HCT116 (cell line): ENCODE results near the gene WASHC3. TPM values are rescaled to one million over a fixed set of nuclear protein-coding genes. Genes with fewer than 3 reads are reported as not detected.

Experiments used
- ATAC-seq: fragments of 200-7000 bp; cut with Tn5 transposase; 2 replicates; pipeline ENCODE4 v1.9.1; 2020; ENCODE audit warnings: mild to moderate bottlenecking, moderate library complexity
- BruUV-seq: library from RNA; stranded (reverse); fragments of 400-500 nt; replicated peaks from 2 replicates; lab custom pipeline; 2021; lab: Mats Ljungman, UMichigan
- CTCF ChIA-PET: fragments of 300-600 bp; sonication (Branson Sonifier 250); formaldehyde crosslinking; loops from one replicate; lab custom pipeline; 2021; ENCODE audit warnings: antibody characterized with exemption; lab: Charles Lee
- POLR2A ChIA-PET: fragments of 300-600, 350-600 bp; sonication (Branson Sonifier 250); formaldehyde crosslinking; loops from one replicate; lab custom pipeline; 2021; ENCODE audit warnings: antibody characterized with exemption; lab: Charles Lee
- RAD21 ChIA-PET, 2 experiments: fragments of 300-600 bp; sonication (Branson Sonifier 250); formaldehyde crosslinking; loops; one replicate each; lab custom pipeline; 2023; ENCODE audit warnings: low total read pairs in 2 of 2; ENCODE audit not compliant: uncharacterized antibody in 2 of 2, unreplicated experiment in 2 of 2, low non-redundant PET in 1 of 2; lab: Charles Lee
- DNase-seq: peaks from one replicate; pipeline ENCODE4 v3.0.0-alpha.2; 2010; ENCODE audit warnings: low read depth, low spot score
- H2AFZ ChIP-seq: fragments of 200-600 bp; shearing (Covaris generic), sonication (generic); 2 replicates; pipeline ENCODE4 v1.6.1; 2017; ENCODE audit warnings: low read depth, mixed run types, mixed read lengths, antibody characterized with exemption, low read length; ENCODE audit not compliant: poor library complexity, severe bottlenecking
- H3K27ac ChIP-seq: 2 replicates; pipeline ENCODE4 v1.5.1; 2012; ENCODE audit warnings: low read depth, low read length
- H3K27me3 ChIP-seq: fragments of 200-600 bp; sonication (generic); 2 replicates; pipeline ENCODE4 v1.6.1; 2016; ENCODE audit warnings: mixed run types, low read length, mixed read lengths; ENCODE audit not compliant: insufficient read depth
- H3K36me3 ChIP-seq, 2 experiments: fragments of 200-500 bp in 1 of 2; fragments of 200-600 bp in 1 of 2; sonication (Bioruptor generic) in 1 of 2; sonication (generic) in 1 of 2; 2 replicates each; pipeline versions ENCODE4 v1.5.1 to v1.6.1; 2014 to 2016; ENCODE audit warnings: low read length in 2 of 2, inconsistent platforms in 1 of 2, mixed read lengths in 1 of 2, mixed run types in 1 of 2; ENCODE audit not compliant: insufficient read depth in 2 of 2, control insufficient read depth in 1 of 2
- H3K4me1 ChIP-seq, 2 experiments: fragments of 200-600 bp in 1 of 2; sonication (generic) in 1 of 2; 2 replicates each; pipeline versions ENCODE4 v1.5.1 to v1.6.1; 2012 to 2017; ENCODE audit warnings: low read length in 2 of 2, inconsistent platforms in 1 of 2, mild to moderate bottlenecking in 1 of 2, mixed read lengths in 1 of 2, mixed run types in 1 of 2, moderate library complexity in 1 of 2; ENCODE audit not compliant: insufficient read depth in 2 of 2, control insufficient read depth in 1 of 2
- H3K4me2 ChIP-seq: fragments of 200-600 bp; sonication (generic); 2 replicates; pipeline ENCODE4 v1.6.1; 2017; ENCODE audit warnings: mixed run types, low read length, mixed read lengths
- H3K4me3 ChIP-seq, 2 experiments: fragments of 200-600 bp in 1 of 2; sonication (generic) in 1 of 2; replicated peaks in 1 of 2; 2 replicates each; pipeline ENCODE4 v1.5.1; 2011 to 2016; ENCODE audit warnings: low read length in 2 of 2, control low read depth in 1 of 2, low read depth in 1 of 2, mild to moderate bottlenecking in 1 of 2, mixed read lengths in 1 of 2, mixed run types in 1 of 2
- H3K79me2 ChIP-seq: fragments of 200-600 bp; sonication (generic); 2 replicates; pipeline ENCODE4 v1.6.1; 2017; ENCODE audit warnings: mild to moderate bottlenecking, mixed run types, low read length, moderate library complexity, mixed read lengths; ENCODE audit not compliant: insufficient read depth
- H3K9ac ChIP-seq: fragments of 200-600 bp; sonication (generic); 2 replicates; pipeline ENCODE4 v1.6.1; 2016; ENCODE audit warnings: low read length, mixed read lengths
- H3K9me2 ChIP-seq: fragments of 200-600 bp; sonication (generic), shearing (Covaris generic); 2 replicates; pipeline ENCODE4 v1.6.1; 2017; ENCODE audit warnings: mixed run types, mild to moderate bottlenecking, moderate library complexity; ENCODE audit not compliant: insufficient read depth
- H3K9me3 ChIP-seq, 2 experiments: fragments of 200-500 bp in 1 of 2; fragments of 200-600 bp in 1 of 2; sonication (Bioruptor generic) in 1 of 2; sonication (generic) in 1 of 2; 2 replicates each; pipeline ENCODE4 v1.6.1; 2014 to 2017; ENCODE audit warnings: low read length in 2 of 2, mixed read lengths in 2 of 2, inconsistent platforms in 1 of 2, low read depth in 1 of 2, mild to moderate bottlenecking in 1 of 2, mixed run types in 1 of 2, moderate library complexity in 1 of 2; ENCODE audit not compliant: control insufficient read depth in 1 of 2, insufficient read depth in 1 of 2
- H4K20me1 ChIP-seq: fragments of 200-600 bp; sonication (generic), shearing (Covaris generic); 2 replicates; pipeline ENCODE4 v1.6.1; 2017; ENCODE audit warnings: mixed run types, mild to moderate bottlenecking, moderate library complexity; ENCODE audit not compliant: insufficient read depth
- CEBPB ChIP-seq: IDR thresholded peaks from 2 replicates; pipeline ENCODE4 v1.6.1; 2012; ENCODE audit warnings: low read depth
- ELF1 ChIP-seq: IDR thresholded peaks from 2 replicates; pipeline ENCODE4 v1.6.1; 2012; ENCODE audit warnings: low read depth, borderline replicate concordance
- FOSL1 ChIP-seq: IDR thresholded peaks from 2 replicates; pipeline ENCODE4 v1.6.1; 2012; ENCODE audit warnings: low read depth
- JUND ChIP-seq: IDR thresholded peaks from 2 replicates; pipeline ENCODE4 v1.6.1; 2012
- POLR2A ChIP-seq: IDR thresholded peaks from 2 replicates; pipeline ENCODE4 v1.7.0; 2011; ENCODE audit warnings: borderline replicate concordance; ENCODE audit not compliant: insufficient read depth, insufficient read length; ENCODE audit errors: extremely low read depth
- SRF ChIP-seq: IDR thresholded peaks from 2 replicates; pipeline ENCODE4 v1.6.1; 2012; ENCODE audit warnings: low read depth
- intact Hi-C: fragments of 100-400 bp; cut with micrococcal nuclease; formaldehyde crosslinking; loops from 2 replicates; pipeline ENCODE4 v1.10.0; 2022
- total RNA-seq: library from RNA; stranded (reverse); gene quantifications from one replicate; pipeline ENCODE4 v1.2.1, GENCODE V29; 2021; ENCODE audit not compliant: unreplicated experiment
- TF ChIP-seq, protein P1 (sequence below): IDR thresholded peaks from 2 replicates; pipeline ENCODE4 v1.6.1; 2011; ENCODE audit warnings: mild to moderate bottlenecking, low read length, moderate library complexity; ENCODE audit not compliant: insufficient replicate concordance; ENCODE audit errors: extremely low read depth
- TF ChIP-seq, protein P2 (sequence below): IDR thresholded peaks from 2 replicates; pipeline ENCODE4 v1.6.1; 2012
- TF ChIP-seq, protein P3 (sequence below), 3 experiments: fragments of 200-600 bp in 1 of 3; sonication (generic) in 1 of 3; IDR thresholded peaks in 2 of 3; conservative IDR thresholded peaks in 1 of 3; 2 replicates each; pipeline ENCODE4 v1.5.1; 2012 to 2017; ENCODE audit warnings: low read depth in 2 of 3, low read length in 2 of 3, antibody characterized with exemption in 1 of 3, borderline replicate concordance in 1 of 3, control low read depth in 1 of 3, mild to moderate bottlenecking in 1 of 3, mixed read lengths in 1 of 3, mixed run types in 1 of 3, moderate library complexity in 1 of 3; ENCODE audit not compliant: insufficient read depth in 1 of 3
- TF ChIP-seq, protein P4 (sequence below): IDR thresholded peaks from 2 replicates; pipeline ENCODE4 v1.6.1; 2012

The WASHC3 gene
- total RNA-seq, 1 experiment from 2014 or later: 15.6 TPM

DNA sequence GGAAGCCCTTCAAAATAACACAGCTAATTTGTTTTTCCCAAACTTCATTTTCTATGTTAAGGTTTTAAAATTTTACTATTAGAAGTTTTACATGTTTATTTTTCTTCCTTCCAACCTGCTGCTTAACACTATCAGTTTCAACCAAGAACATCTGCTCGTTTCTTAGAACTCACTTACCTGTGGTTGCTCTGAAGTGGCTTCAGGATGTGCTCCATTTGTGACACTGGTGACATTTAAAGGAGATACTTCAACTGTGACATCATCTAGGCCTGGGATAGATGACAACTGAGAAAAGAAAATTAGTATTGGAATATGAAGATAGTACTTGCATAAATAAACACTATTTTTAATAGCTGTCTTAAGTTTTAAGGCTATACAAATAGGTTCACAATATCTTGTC lies 17.9 kb downstream of the WASHC3 start:
- no peak for ATAC-seq
- RAD21 ChIA-PET: no interaction called here

More for the DNA sequence above, 17.9 kb downstream of the WASHC3 start:
- DNase-seq: no peak
- no peak overlapping the region for H3K4me3 ChIP-seq
- H3K9me2 ChIP-seq: no peaks in the 10 kb centered on the region
- intact Hi-C loops: no loop called here
- CTCF ChIA-PET: interaction anchor here (1.4 kb wide), 1 partner anchor 659 kb away, joined by 3 read pairs; no protein-coding TSS in a partner anchor
- no peaks in the 10 kb centered on the region for H3K79me2 ChIP-seq
- H3K9me3 ChIP-seq: no peaks in the 10 kb centered on the region
- H3K9ac ChIP-seq: no peak overlapping the region
- POLR2A ChIA-PET: no interaction called here
- no peak overlapping the region for H2AFZ ChIP-seq
- no peaks in the 10 kb centered on the region for H3K27me3 ChIP-seq
- no TSS peak for BruUV-seq
- no peaks in the 10 kb centered on the region for H3K4me1 ChIP-seq
- TF ChIP-seq POLR2A (no peak), FOSL1 (no peak), CEBPB (no peak), SRF (no peak), ELF1 (no peak), JUND (no peak)
- TF ChIP-seq, protein P1, sequence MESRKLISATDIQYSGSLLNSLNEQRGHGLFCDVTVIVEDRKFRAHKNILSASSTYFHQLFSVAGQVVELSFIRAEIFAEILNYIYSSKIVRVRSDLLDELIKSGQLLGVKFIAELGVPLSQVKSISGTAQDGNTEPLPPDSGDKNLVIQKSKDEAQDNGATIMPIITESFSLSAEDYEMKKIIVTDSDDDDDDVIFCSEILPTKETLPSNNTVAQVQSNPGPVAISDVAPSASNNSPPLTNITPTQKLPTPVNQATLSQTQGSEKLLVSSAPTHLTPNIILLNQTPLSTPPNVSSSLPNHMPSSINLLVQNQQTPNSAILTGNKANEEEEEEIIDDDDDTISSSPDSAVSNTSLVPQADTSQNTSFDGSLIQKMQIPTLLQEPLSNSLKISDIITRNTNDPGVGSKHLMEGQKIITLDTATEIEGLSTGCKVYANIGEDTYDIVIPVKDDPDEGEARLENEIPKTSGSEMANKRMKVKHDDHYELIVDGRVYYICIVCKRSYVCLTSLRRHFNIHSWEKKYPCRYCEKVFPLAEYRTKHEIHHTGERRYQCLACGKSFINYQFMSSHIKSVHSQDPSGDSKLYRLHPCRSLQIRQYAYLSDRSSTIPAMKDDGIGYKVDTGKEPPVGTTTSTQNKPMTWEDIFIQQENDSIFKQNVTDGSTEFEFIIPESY: no peak
- TF ChIP-seq, protein P2, sequence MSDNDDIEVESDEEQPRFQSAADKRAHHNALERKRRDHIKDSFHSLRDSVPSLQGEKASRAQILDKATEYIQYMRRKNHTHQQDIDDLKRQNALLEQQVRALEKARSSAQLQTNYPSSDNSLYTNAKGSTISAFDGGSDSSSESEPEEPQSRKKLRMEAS: no peak
- TF ChIP-seq, protein P3, sequence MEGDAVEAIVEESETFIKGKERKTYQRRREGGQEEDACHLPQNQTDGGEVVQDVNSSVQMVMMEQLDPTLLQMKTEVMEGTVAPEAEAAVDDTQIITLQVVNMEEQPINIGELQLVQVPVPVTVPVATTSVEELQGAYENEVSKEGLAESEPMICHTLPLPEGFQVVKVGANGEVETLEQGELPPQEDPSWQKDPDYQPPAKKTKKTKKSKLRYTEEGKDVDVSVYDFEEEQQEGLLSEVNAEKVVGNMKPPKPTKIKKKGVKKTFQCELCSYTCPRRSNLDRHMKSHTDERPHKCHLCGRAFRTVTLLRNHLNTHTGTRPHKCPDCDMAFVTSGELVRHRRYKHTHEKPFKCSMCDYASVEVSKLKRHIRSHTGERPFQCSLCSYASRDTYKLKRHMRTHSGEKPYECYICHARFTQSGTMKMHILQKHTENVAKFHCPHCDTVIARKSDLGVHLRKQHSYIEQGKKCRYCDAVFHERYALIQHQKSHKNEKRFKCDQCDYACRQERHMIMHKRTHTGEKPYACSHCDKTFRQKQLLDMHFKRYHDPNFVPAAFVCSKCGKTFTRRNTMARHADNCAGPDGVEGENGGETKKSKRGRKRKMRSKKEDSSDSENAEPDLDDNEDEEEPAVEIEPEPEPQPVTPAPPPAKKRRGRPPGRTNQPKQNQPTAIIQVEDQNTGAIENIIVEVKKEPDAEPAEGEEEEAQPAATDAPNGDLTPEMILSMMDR (IDR thresholded peaks at IDR 0.05 in 2 of 3, conservative IDR thresholded peaks at IDR 0.05 in 1 of 3; ENCODE audit: borderline replicate concordance in 1 of 3, insufficient read depth in 1 of 3, low read depth in 2 of 3, low read length in 2 of 3): no peak
- TF ChIP-seq, protein P4, sequence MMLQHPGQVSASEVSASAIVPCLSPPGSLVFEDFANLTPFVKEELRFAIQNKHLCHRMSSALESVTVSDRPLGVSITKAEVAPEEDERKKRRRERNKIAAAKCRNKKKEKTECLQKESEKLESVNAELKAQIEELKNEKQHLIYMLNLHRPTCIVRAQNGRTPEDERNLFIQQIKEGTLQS: no peak
- no peaks in the 10 kb centered on the region for H4K20me1 ChIP-seq
- no peaks in the 10 kb centered on the region for H3K36me3 ChIP-seq
- no peak overlapping the region for H3K27ac ChIP-seq
- H3K4me2 ChIP-seq: no peak overlapping the region
